Measurements from ENCODE around the gene UNC5A. TPM values are rescaled to one million over a fixed set of nuclear protein-coding genes. Genes with fewer than 3 reads are reported as not detected.

UNC5A gene
- total RNA-seq: not detected

DNA sequence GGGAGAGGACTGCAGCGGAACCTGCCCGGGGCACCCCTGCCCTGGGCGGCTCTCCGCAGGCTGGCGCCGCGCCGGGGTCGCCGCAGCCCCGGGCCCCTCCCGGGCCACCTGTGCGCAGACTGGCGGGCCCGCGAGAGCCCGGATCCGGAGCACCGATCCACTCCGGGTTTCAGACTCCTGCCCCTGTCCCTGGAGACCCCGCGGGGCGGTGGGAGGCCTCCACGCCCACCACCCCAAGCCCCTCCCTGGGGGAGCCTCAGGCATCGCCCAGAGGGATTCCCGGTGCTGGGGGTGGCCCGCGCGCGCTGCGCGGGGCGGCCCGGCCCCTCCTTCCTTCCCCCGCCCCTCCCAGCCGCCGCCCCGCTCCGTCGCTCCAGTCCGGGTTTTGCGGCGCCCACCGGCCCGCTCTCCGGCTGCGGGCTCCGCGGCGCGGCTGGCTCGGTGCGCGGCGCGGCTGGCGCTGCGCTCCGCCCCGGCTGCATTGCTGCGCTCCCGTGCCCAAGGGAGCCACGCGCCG lies at the start of gene UNC5A:
Gene UNC5A (plus strand): TSS at position 479 of the 517 bp plus-strand sequence. CDS start 192 bp downstream, outside the sequence.
- Histone ChIP-seq H3K27me3 (ENCODE audit: insufficient read depth, low read length) (peaks cover 45% of the 10 kb centered on the region), H3K4me3 (ENCODE audit: low read length) (no peak within 1 kb of the TSS), H3K9me3 (ENCODE audit: low read depth, low read length) (no peaks in the 10 kb centered on the region), H3K4me1 (ENCODE audit: insufficient read depth, low read length) (peaks cover 7% of the 10 kb centered on the region)

DNA sequence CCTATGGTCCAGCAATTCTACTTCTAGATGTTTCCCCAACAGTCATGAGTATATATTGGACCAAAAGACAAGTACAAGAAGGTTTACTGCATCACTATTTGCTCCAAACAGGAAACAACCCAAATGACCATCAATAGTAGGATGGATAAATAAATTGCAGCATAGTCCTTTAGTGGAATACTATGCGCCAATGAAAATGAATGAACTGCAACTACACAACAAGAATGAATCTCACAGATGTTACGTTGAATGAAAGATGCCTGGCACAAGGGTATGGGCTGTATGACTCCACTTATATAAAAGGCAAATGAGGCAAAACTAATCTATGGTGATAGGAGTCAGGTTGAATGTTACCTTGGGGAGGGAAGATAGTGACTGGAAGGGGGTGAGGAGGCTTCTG lies 48.6 kb upstream of the UNC5A start:
- Histone ChIP-seq H3K4me1 (ENCODE audit: insufficient read depth, low read length) (no peaks in the 10 kb centered on the region), H3K9me3 (ENCODE audit: low read depth, low read length) (peaks cover 9% of the 10 kb centered on the region), H3K4me3 (ENCODE audit: low read length) (no peak overlapping the region), H3K27me3 (ENCODE audit: insufficient read depth, low read length) (peaks cover 15% of the 10 kb centered on the region)

DNA sequence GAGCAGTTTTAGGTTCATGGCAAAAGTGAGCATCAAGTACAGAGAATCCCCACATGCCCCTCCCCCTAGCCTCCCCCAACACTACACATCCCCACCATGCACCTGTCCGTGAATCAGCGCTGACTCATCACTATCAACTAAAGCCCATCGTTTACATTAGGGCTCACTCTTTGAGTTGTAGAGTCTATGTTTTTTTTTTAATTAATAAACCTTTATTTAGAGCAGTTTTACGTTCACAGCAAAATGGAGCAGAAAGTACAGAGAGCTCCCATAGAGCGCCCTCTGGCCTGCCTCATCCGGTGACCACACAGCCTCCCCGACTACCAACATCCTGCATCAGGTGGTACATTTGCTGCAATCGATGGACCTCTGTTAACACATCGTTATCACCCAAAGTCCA lies 47.9 kb upstream of the UNC5A start:
- no peak overlapping the region for H3K4me3 ChIP-seq (ENCODE audit: low read length)

DNA sequence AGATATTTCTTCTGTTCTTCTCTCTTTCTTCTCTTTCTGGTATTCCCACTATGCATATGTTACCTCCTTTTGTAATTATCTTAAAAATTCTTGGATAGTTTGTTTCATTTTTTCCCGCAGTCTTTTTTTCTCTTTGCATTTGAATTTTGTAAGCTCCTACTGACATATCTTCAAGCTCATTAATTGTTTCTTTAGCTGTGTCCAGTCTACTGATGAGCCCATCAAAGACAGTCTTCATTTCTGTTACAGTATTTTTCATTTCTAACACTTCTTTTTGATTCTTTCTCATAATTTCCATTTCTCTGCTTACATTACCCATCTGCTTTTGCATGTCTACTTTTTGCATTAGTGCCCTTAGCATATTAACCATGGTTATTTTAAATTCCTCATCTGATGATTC lies 44.7 kb upstream of the UNC5A start:
- H3K4me3 ChIP-seq (ENCODE audit: low read length): no peak overlapping the region
- H3K9me3 ChIP-seq (ENCODE audit: low read depth, low read length): peaks cover 9% of the 10 kb centered on the region
- H3K27me3 ChIP-seq (ENCODE audit: insufficient read depth, low read length): peaks cover 7% of the 10 kb centered on the region
- H3K4me1 ChIP-seq (ENCODE audit: insufficient read depth, low read length): no peaks in the 10 kb centered on the region

More for the DNA sequence above, 47.9 kb upstream of the UNC5A start:
- peaks cover 10% of the 10 kb centered on the region for H3K27me3 ChIP-seq (ENCODE audit: insufficient read depth, low read length)
- peaks cover 9% of the 10 kb centered on the region for H3K9me3 ChIP-seq (ENCODE audit: low read depth, low read length)
- no peaks in the 10 kb centered on the region for H3K4me1 ChIP-seq (ENCODE audit: insufficient read depth, low read length)

DNA sequence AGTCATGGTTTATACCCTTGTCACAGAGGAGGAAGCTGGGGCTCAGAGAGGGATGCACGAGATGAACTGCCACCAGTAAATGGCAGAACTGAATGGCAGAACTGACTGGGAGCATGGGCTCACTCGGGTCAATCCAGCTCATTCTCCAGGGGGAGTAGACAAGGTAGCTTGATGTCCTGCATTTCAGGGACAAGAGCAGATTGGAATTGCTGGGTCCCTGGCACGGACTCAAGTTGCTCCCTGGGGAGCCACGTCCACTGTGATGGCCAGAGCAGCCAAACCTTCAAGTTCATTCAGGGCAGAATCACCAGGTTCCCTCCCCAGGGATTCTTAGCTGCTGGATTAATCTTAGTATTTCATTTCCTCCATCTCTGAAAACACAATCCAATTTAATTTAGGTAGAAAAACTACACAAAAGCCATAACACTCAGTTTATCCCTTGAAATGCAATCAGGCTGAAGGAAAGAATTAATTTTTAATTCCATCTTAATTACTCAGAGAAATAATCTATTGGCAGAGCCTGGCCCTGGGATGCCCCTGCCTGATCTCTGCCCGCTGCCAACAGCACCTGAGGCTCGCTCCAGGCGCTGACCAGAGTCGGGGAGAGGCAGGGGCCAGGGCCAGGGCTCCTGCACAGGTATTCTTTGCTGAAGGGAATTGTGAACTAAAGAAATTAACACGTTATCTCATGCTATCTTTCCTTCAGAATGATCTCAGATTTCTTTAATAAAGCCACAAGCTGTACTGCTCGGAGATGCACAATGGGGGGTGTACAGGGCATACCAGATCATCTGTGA lies 42.0 kb upstream of the UNC5A start:
- Histone ChIP-seq H3K9me3 (ENCODE audit: low read depth, low read length) (peaks cover 9% of the 10 kb centered on the region), H3K27me3 (ENCODE audit: insufficient read depth, low read length) (peaks cover 7% of the 10 kb centered on the region), H3K4me3 (ENCODE audit: low read length) (no peak overlapping the region), H3K4me1 (ENCODE audit: insufficient read depth, low read length) (no peaks in the 10 kb centered on the region)

DNA sequence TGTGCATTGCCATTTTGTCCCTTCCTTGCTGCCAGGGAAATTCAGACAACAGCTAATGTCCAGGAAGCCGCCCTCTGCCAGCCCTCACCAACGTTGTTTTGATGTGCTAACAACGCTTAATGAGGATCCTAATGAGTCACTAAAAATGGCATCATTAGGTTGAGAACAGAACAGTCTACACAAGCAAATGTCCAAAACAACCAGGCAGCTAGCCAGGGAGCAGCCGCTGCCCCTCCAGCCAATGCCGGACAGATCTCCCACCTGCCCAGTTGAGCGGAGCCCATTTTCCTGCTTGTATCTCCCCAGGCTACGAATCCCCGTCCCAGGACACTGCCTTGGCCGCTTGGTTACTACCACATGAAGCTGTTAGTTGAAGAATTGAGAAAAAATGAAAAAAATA lies 40.4 kb upstream of the UNC5A start:
- Histone ChIP-seq H3K27me3 (ENCODE audit: insufficient read depth, low read length) (peaks cover 7% of the 10 kb centered on the region), H3K4me1 (ENCODE audit: insufficient read depth, low read length) (no peaks in the 10 kb centered on the region), H3K4me3 (ENCODE audit: low read length) (no peak overlapping the region), H3K9me3 (ENCODE audit: low read depth, low read length) (peaks cover 4% of the 10 kb centered on the region)

DNA sequence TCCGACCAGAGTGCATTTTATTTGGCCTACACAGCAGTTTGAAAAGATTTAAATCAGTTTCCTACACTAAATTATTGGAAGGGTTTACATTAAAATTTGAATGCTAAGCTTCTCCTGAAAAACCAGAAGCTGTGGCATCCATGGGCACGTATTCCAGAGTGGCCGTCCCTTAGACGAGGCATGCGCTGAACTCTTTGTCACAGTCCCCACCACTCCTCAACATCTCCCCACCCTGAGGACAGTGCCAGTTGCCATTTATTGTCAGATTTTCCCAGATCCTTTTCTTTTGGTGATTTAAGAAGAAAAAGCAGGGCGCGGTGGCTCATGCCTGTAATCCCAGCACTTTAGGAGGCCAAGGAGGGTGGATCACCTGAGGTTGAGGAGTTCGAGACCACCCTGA lies 39.9 kb upstream of the UNC5A start:
- H3K9me3 ChIP-seq (ENCODE audit: low read depth, low read length): no peaks in the 10 kb centered on the region
- no peak overlapping the region for H3K4me3 ChIP-seq (ENCODE audit: low read length)
- H3K27me3 ChIP-seq (ENCODE audit: insufficient read depth, low read length): peaks cover 7% of the 10 kb centered on the region
- H3K4me1 ChIP-seq (ENCODE audit: insufficient read depth, low read length): no peaks in the 10 kb centered on the region

DNA sequence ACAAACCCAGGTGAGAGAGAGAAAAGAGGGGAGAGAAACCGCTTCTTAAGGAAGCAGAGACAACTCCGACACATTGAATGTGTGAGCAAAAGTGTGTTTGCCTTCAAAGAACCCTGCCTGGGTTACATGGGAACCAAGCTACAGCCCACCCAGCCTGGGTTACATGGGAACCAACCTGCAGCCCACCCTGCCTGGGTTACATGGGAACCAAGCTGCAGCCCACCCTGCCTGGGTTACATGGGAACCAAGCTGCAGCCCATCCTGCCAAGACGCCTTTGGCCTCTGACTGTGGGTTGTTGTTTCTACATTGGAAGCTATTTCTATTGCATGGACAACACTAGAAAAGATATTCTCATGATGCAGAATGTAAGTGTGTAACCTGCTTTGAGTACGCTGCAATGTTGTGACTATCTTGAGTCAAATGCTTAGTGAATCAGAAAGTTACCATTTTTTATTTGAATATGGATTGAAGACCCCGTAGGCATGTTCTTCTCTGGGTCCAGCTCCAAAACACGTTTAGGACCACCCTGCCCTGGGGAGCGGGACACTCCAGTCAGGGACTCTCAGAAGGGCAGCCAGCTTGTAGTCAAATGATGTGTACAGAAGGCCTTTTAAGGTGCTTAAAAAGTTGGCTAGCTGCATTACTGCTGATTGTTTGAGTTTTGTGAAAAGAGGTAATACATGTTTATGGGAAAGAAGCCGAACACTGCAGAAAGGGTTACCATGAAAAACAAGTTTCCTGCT lies 39.1 kb upstream of the UNC5A start:
- no peak overlapping the region for H3K4me3 ChIP-seq (ENCODE audit: low read length)
- peaks cover 7% of the 10 kb centered on the region for H3K27me3 ChIP-seq (ENCODE audit: insufficient read depth, low read length)
- no peaks in the 10 kb centered on the region for H3K4me1 ChIP-seq (ENCODE audit: insufficient read depth, low read length)
- H3K9me3 ChIP-seq (ENCODE audit: low read depth, low read length): no peaks in the 10 kb centered on the region

DNA sequence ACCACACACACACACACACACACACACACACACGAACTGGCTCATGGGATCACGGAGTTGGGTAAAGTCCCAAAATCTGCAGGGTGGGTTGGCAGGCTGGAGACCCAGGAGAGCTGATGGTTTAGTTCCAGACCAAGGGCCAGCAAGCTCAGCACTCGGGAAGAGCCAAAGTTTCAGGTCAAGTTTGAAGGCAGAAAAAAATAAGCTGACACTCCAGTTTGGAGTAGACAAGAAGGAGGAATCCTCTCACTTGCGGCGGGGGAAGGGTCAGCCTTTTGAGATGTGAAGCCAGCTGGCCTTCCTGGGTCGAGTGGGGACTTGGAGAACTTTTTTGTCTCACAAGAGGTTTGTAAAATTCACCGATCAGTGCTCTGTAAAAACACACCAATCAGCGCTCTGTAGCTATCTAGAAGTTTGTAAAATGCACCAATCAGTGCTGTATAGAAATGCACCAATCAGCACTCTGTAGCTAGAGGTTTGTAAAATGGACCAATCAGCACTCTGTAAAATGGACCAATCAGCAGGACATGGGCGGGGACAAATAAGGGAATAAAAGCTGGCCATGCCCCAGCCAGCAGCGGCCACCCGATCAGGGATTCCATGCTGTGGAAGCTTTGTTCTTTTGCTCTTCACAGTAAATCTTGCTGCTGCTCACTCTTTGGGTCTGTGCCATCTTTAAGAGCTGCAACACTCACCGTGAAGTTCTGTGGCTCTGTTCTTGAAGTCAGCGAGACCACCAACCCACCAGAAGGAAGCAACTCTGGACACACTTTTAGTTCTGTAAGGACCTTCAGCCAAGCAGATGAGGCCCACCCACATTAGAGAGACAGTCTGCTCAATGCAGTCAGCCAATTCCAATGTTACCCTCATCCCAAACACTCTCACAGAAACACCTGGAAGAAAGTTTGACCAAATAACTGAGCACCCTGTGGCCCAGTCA lies 37.8 kb upstream of the UNC5A start:
- no peaks in the 10 kb centered on the region for H3K4me1 ChIP-seq (ENCODE audit: insufficient read depth, low read length)
- no peaks in the 10 kb centered on the region for H3K9me3 ChIP-seq (ENCODE audit: low read depth, low read length)
- H3K4me3 ChIP-seq (ENCODE audit: low read length): no peak overlapping the region
- H3K27me3 ChIP-seq (ENCODE audit: insufficient read depth, low read length): peaks cover 7% of the 10 kb centered on the region

DNA sequence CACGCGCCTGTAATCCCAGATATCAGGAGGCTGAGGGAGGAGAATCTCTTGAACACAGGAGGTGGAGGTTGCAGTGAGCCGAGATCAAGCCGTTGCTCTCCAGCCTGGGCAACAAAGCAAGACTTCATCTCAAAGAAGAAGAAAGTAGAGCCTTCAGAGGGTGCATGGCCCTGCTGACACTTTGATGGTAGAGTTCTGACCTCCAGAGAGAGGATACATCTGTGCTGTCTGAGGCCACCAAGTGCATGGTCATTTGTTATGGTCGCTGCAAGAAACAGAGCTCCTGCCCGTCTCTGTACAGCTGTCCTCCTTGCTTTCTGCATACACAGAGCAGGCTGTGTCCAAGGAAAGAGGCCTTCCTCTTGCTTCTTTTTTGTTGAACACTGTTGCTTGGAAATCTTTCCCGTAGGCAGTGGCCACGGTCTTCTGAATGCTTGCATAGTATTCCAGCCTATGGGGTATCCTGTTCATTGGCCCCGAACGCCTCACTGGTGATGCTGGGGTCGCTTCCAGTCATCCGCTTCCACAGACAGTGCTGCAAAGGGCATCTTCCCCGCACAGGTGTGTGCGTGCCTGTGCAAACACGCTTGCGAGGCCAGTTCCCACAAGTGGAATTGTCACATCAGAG lies 36.8 kb upstream of the UNC5A start:
- Histone ChIP-seq H3K27me3 (ENCODE audit: insufficient read depth, low read length) (no peaks in the 10 kb centered on the region), H3K9me3 (ENCODE audit: low read depth, low read length) (no peaks in the 10 kb centered on the region), H3K4me1 (ENCODE audit: insufficient read depth, low read length) (no peaks in the 10 kb centered on the region)

DNA sequence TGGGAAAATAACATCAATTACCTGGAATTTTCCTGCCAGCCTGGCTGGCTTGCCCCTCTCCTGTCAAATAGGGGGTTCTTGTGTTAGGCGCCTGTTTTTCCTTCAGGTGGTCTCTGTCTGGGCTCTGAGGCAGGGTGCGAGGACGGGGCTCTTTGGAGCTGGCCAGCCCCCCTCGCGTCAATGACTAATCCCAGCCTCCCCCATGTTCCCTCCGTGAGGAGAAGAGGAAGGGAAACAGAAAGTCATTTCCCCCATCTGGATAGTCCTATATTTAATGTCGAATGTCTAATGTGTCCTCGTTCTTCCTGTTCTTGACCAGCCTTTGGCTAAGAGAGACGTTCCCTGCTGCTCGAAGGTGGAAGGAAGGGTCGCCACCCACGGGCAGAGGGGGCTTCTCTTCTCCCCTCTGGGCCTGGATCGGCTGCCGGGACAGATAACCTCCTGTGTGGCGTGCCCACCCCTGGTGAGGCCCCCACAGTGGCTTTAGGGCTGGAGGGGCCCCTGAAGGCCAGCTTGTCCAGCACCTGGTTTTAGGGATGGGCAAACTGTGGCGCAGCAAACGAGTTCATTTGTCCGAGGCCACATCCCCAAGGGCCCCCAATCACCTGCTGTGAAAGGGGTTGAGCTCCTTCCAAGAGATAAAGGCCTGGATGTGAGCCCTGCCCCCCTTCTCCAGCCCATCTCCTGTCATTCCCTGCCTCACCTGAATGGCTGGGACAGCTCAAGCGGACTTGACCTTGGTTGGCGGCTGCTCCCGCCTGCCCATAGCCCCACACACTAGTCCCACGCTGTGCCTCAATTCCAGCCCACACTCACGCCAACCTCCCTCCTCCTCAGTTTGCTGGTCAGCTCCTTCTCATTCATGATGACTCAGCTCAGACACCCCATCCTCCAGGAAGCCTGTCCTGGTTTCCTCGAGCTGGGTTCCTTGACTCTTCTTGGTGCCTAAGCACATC lies 35.9 kb upstream of the UNC5A start:
- Histone ChIP-seq H3K9me3 (ENCODE audit: low read depth, low read length) (no peaks in the 10 kb centered on the region), H3K4me1 (ENCODE audit: insufficient read depth, low read length) (no peaks in the 10 kb centered on the region), H3K27me3 (ENCODE audit: insufficient read depth, low read length) (no peaks in the 10 kb centered on the region), H3K4me3 (ENCODE audit: low read length) (no peak overlapping the region)

More for the DNA sequence above, 36.8 kb upstream of the UNC5A start:
- no peak overlapping the region for H3K4me3 ChIP-seq (ENCODE audit: low read length)

DNA sequence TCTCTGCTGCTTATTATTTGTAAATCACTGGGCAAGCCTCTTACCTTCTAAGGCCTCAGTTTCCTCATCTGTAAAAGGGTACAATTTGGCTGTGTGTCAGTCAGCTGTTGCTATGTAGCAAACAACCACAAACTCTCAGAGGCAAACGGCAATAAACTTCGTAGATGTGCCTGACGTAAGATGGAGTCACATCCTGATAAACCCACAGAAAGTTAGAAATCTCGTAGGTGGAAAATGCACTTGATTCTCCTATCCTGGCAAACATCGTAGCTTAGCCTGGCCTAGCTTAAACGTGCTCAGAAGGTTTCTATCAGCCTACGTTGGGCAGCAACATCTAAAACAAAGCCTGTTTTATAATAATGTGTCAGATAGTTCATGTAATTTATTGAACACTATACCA lies 35.0 kb upstream of the UNC5A start:
- Histone ChIP-seq H3K9me3 (ENCODE audit: low read depth, low read length) (no peaks in the 10 kb centered on the region), H3K27me3 (ENCODE audit: insufficient read depth, low read length) (no peaks in the 10 kb centered on the region), H3K4me1 (ENCODE audit: insufficient read depth, low read length) (no peaks in the 10 kb centered on the region), H3K4me3 (ENCODE audit: low read length) (no peak overlapping the region)

DNA sequence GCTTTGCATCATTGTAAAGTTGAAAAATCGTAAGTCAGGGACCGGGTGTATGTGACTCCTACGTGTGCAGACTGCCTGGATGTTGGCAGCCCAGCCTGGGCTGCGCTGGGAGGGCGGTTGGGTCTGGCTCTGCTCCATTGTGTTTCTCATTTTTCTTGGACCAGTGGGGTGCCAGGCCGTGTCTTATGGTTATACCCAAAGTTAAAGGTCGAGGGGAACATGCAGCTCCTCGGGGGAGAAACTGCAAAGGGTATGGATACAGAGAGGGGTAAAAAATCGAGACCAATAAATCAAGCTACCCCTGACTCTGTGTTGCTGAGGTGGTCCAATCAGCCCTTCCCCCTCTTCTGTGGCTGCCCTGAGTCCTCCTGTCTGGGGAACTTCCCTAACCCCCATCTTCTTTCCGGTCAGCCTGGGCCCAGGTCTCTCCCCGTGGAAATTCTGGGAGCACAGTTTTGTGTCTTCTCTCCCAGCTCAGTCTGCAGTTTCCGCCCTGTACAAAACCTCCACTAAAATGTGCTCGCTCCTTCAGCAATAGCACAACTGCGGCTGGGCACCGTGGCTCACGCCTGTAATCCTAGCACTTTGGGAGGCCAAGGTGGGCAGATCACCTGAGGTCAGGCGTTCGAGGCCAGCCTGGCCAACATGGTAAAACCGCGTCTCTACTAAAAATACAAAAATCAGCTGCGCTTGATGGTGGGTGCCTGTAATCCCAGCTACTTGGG lies 34.1 kb upstream of the UNC5A start:
- Histone ChIP-seq H3K9me3 (ENCODE audit: low read depth, low read length) (no peaks in the 10 kb centered on the region), H3K4me3 (ENCODE audit: low read length) (no peak overlapping the region), H3K27me3 (ENCODE audit: insufficient read depth, low read length) (no peaks in the 10 kb centered on the region), H3K4me1 (ENCODE audit: insufficient read depth, low read length) (no peaks in the 10 kb centered on the region)
